ENCODE results near the gene KCNJ1.

Gene KCNJ1

GRCh38 chr11:128881221-128881620 is 14.1 kb upstream of the KCNJ1 start:
- DNase-seq: no peak

GRCh38 chr11:128879817-128880216 is 12.7 kb upstream of the KCNJ1 start:
- no peak for DNase-seq

DNA sequence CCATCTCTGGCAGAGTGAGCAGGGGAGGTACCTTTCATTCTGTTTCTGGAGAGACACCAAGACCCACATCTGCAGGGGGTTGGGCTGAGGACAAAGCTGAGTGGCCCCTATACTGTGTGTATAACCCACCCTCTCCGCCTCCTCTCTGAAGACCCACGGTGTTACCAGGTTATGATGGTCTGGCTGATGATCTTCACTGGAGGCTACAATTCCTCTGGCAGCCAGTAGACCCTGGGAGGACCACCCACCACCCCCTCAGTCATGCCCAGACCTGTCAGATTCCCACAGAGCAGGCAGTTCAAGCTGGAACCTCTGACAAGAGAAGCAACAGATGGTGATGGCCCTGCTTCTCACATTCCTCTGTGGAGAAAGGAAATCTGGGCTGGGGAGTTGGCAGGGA is 11.4 kb upstream of the KCNJ1 start:
- no peak for DNase-seq

GRCh38 chr11:128877726-128878125 is 10.6 kb upstream of the KCNJ1 start:
- DNase-seq: no peak

GRCh38 chr11:128876133-128876650 is 9.1 kb upstream of the KCNJ1 start:
- no peak for DNase-seq

DNA sequence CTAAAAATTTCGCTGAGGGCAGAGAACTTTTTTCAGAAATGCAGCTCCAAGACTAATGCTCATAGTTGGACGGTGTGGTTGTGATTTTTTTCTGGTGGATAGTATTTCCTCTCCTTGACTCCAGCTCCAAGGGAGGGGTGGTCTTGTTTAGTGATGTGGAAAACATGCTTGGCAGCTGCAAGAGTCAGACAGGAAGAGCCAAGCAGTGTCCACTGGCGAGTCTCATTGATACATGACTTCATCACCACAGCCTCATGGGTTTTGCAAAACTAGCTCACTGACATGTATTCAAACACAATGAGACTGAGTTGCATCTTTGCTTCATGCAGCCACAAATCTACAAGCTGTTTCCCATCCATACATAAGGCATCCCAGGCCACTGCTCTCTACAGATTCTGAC is 7.3 kb upstream of the KCNJ1 start:
- DNase-seq: no peak

- DNase-seq: no peak
Observed at GRCh38 chr11:128872594-128872993, 5.5 kb upstream of the KCNJ1 start.

DNA sequence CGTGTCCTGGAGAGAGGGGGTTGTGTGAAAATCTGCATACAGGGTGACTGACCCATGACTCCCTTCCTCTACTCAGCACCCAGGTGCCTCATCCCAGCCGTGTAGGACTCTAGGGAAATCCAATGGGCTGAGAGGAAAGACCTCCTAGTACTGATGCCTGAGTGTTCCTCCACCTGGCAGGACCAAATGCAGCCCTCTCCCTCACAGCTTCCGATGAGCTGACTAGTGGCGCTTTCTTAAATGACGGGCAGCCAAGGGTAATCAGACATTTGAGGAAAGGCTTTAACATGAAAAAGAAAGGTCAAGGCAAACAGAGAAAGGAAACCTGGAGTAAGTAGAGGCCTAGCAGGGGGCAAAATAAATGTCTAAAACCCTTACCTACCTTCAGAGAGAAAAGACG is 5.0 kb upstream of the KCNJ1 start:
- DNase-seq: no peak

GRCh38 chr11:128871168-128871610 is 4.1 kb upstream of the KCNJ1 start:
- DNase-seq: no peak

DNA sequence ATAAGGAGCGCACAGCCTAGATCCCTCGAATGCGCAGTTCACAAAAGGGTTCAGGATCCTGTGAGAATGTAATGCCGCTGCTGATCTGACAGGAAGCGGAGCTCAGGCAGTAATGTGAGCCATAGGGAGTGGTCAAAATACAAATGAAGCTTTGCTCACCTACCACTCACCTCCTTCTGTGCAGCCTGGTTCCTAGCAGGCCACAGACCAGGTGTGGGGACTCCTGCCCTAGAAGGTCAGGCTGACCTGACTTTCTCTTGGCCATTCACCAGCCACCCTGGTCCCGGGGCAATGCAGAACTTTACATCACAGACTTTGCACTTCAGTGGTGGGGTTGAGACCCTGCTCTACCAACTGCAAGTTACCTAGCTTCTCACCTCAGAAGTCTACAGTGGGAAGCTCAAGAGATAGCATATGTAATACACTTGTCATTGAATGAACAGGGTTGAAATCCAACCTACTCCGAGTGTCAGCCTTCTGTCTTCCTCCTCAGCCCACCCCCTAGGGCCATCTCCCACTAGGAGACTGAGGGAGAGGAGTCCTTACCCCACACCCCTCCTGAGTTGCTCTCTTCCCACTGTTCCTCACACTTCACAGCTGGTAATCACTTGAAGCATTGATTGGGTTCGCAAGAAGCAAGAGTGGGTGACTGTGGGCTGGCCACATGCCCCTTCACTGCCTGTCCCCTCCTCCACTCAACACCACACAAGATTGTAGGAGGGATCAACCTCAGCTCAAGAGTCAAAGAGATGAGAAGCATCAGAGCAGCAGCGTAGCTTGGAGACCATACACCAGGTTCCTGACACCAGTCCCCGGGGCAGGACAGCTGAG is 2.0 kb upstream of the KCNJ1 start:
- no peak for DNase-seq

- DNase-seq: no peak
Observed at GRCh38 chr11:128865490-128865889, 1.6 kb downstream of the KCNJ1 start.

GRCh38 chr11:128862908-128863660 is 4.0 kb downstream of the KCNJ1 start:
- DNase-seq: no peak

DNA sequence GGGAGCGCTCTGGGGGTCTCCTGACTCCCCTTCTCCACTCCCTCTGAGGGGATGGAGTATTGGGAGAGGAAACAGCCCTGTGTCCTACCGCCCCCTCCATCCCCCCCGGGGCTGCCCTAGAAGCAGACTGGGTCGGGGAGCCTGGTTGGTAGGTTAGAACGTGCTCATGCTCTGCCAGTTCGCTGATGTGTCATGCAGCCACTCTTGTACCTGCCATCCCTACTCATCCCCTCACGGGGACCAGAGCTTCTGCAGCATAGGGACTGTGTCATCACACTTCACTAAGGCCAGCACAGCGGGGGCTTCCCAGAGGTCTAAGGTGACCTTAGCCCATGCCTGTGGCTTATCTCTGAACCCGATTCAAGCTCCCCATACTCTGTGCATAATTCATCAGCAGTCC is 4.7 kb downstream of the KCNJ1 start:
- DNase-seq: no peak

DNA sequence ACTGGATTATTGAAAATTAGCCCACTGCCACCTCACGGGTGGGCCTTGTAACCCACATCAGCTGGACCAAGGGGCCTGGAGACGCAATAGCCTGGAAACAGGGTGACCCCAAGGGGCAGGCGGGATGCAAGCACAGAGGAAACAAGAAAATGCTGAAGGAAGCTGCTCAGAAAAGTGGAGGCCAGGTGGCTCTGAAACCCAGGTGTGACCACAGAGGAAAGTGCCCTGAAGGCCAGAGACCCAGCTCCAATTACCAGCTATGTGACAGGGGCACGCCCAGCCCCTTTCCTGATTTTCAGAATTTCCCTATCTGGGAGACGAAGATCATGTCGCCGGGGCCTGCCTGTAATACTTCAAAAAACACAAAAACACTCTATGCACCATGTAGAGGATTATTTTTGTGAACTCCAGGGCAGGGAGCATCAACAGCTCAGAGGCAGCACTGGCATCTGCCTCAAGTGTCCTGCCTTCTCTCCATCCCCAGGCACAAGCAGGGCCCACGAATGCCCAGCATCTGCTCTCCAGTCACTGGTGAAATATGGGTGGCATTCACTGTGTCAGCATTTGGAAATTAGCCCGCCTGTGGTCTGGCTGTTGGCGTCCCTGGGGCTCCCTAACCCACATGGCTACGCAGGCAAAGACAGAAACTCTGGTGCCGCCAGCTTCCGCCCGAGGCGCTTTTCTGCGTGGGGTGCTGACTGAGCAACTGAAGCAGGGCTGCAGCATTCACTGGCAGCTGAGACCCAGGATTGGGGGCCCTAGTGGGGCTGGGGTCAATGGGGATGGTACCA is 6.3 kb downstream of the KCNJ1 start:
- DNase-seq: no peak

- DNase-seq: peak; percentile 73
Observed at GRCh38 chr11:128859563-128860441, 7.3 kb downstream of the KCNJ1 start.

GRCh38 chr11:128857341-128857740 is 9.8 kb downstream of the KCNJ1 start:
- no peak for DNase-seq

- no peak for DNase-seq
Observed at GRCh38 chr11:128856241-128856640, 10.9 kb downstream of the KCNJ1 start.

GRCh38 chr11:128854841-128855240 is 12.3 kb downstream of the KCNJ1 start:
- DNase-seq: no peak

DNA sequence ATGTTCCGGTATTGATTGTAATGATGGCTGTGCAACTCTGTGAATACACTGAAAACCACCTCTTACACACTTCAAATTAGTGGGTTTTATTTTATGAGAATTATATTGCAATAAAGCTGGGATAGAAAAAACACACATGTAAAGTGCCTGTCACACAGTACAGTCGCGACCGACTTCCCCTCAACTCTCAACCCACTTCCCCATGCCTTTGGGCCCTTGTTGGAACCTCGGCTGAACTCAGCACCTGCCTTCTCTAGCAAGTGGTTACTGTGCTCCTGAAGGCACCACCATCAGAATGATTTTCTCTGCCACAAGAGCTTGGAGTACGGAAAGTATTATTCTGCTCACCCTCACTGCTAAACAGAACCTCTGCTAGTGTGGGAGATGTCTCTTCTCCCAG is 13.5 kb downstream of the KCNJ1 start:
- no peak for DNase-seq

- DNase-seq: no peak
Observed at GRCh38 chr11:128852327-128853023, 14.6 kb downstream of the KCNJ1 start.

- DNase-seq: peak; percentile 71
Observed at GRCh38 chr11:128848815-128849455, 18.2 kb downstream of the KCNJ1 start.

All from CD4-positive, alpha-beta T cell treated with Interleukin-21 for 1 hour (primary cell).